BJ (cell line): ENCODE measurements around the gene HECW1. TPM values are rescaled to one million over a fixed set of nuclear protein-coding genes. Genes with fewer than 3 reads are reported as not detected.

Experiments
- CTCF ChIA-PET: fragments of 350-600 bp; formaldehyde crosslinking; extraction: SDS; loops from one replicate; lab custom pipeline; 2021; ENCODE audit warnings: antibody characterized with exemption, inconsistent platforms; lab: Yijun Ruan, JAX
- POLR2A ChIA-PET: fragments of 300-600 bp; sonication (Branson Sonifier 250); formaldehyde crosslinking; extraction: SDS; loops from one replicate; lab custom pipeline; 2021; ENCODE audit warnings: antibody characterized with exemption; lab: Charles Lee
- DNase-seq: peaks from one replicate; pipeline ENCODE4 v3.0.0-alpha.2; 2011; ENCODE audit warnings: low read depth
- H3K27me3 ChIP-seq: 2 replicates; pipeline ENCODE4 v1.6.0; 2011; ENCODE audit warnings: low read length; ENCODE audit not compliant: control insufficient read depth, insufficient read depth
- H3K36me3 ChIP-seq: 2 replicates; pipeline ENCODE4 v1.5.1; 2011; ENCODE audit warnings: low read length; ENCODE audit not compliant: control insufficient read depth, insufficient read depth
- H3K4me3 ChIP-seq: 2 replicates; pipeline ENCODE4 v1.5.1; 2011; ENCODE audit warnings: low read depth, mild to moderate bottlenecking, control low read depth, low read length
- polyA plus RNA-seq: library from polyadenylated mRNA; depleted of rRNA; stranded (reverse); fragments of >200 nt; gene quantifications from 2 replicates; pipeline ENCODE4 v1.2.3, GENCODE V29; 2011
- TF ChIP-seq, protein P1 (sequence below): IDR thresholded peaks from 2 replicates; pipeline ENCODE4 v1.5.1; 2011; ENCODE audit warnings: low read depth, mild to moderate bottlenecking, control low read depth, inconsistent platforms, low read length, moderate library complexity; ENCODE audit not compliant: insufficient read depth

The HECW1 gene
- polyA plus RNA-seq, 1 experiment: 2.9 TPM

GRCh38 chr7:43557831-43558495, 445.5 kb downstream of the HECW1 start:
- TF ChIP-seq, protein P1, sequence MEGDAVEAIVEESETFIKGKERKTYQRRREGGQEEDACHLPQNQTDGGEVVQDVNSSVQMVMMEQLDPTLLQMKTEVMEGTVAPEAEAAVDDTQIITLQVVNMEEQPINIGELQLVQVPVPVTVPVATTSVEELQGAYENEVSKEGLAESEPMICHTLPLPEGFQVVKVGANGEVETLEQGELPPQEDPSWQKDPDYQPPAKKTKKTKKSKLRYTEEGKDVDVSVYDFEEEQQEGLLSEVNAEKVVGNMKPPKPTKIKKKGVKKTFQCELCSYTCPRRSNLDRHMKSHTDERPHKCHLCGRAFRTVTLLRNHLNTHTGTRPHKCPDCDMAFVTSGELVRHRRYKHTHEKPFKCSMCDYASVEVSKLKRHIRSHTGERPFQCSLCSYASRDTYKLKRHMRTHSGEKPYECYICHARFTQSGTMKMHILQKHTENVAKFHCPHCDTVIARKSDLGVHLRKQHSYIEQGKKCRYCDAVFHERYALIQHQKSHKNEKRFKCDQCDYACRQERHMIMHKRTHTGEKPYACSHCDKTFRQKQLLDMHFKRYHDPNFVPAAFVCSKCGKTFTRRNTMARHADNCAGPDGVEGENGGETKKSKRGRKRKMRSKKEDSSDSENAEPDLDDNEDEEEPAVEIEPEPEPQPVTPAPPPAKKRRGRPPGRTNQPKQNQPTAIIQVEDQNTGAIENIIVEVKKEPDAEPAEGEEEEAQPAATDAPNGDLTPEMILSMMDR: no peak
- Histone ChIP-seq H3K27me3 (peaks cover 1% of the 10 kb centered on the region; the same call in 1 of the 2 replicates), H3K36me3 (no peaks in the 10 kb centered on the region), H3K4me3 (no peak overlapping the region)
- ChIA-PET CTCF (no interaction called here), POLR2A (no interaction called here)
- no peak for DNase-seq

GRCh38 chr7:43559171-43559945, 446.9 kb downstream of the HECW1 start:
- ChIA-PET POLR2A (no interaction called here), CTCF (no interaction called here)
- Histone ChIP-seq H3K36me3 (no peaks in the 10 kb centered on the region), H3K27me3 (peaks cover 1% of the 10 kb centered on the region; the same call in 1 of the 2 replicates), H3K4me3 (no peak overlapping the region)
- TF ChIP-seq, protein P1: no peak
- DNase-seq: no peak

GRCh38 chr7:43559946-43560335, 447.5 kb downstream of the HECW1 start:
- Histone ChIP-seq H3K36me3 (no peaks in the 10 kb centered on the region), H3K4me3 (no peak overlapping the region), H3K27me3 (peaks cover 1% of the 10 kb centered on the region; the same call in 1 of the 2 replicates)
- no peak for DNase-seq
- ChIA-PET POLR2A (no interaction called here), CTCF (no interaction called here)
- TF ChIP-seq, protein P1: no peak

DNA sequence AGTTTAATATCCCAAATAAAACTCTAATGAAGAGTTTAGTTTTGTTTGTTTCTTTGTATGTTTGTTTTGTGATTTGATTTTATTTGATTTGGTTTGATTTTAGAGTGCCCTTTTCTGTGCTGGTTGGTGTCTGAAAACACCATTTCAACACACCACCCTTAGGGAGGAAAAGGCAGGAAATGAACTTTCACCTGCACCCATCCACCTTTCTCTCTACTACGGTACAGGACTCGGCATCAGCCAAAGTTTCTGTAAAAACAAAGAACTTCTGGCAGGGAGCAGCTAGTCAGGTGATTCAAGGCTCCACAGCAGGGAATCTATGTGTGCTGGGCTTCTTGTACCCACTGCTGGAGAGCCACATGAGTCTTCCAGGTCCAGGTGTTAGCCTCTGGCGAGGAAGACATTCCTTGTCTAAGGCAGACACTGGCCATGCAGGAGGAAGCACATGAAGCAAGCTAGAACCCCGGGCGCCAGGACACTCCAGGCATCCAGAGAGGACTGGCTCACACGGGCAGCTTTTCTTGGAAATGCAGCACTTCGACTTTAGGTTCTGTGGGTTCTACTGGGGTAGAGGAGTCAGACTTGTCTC, 448.4 kb downstream of the HECW1 start:
- Histone ChIP-seq H3K27me3 (peaks cover 1% of the 10 kb centered on the region; the same call in 1 of the 2 replicates), H3K36me3 (no peaks in the 10 kb centered on the region), H3K4me3 (no peak overlapping the region)
- ChIA-PET POLR2A (no interaction called here), CTCF (interaction anchor here (4.1 kb wide), 1 partner anchor 22 kb away, joined by 13 read pairs; the partner anchor contains the start of gene STK17A)
- TF ChIP-seq, protein P1: no peak
- DNase-seq: no peak

DNA sequence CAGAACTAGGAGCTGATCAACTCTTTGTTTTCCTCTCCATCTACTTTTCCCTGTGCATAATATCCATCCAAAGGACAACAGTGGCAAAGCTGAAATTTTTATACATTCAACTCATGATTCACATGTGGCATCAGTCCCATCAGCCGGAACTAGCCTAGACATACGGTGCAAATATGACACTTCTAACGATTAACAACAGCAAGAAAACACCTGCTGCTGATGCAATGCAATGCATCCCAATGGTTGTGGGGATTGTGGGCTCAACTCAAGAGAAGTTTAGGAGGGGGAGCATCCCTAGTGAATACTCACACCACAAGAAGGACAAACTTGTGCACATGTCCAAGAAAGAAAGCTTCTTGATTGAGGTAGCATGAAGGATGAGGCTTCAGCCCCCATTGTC, 449.9 kb downstream of the HECW1 start:
- CTCF ChIA-PET: interaction anchor here (4.1 kb wide), 1 partner anchor 20 kb away, joined by 13 read pairs; the partner anchor contains the start of gene STK17A
- Histone ChIP-seq H3K36me3 (no peaks in the 10 kb centered on the region), H3K27me3 (no peaks in the 10 kb centered on the region), H3K4me3 (no peak overlapping the region)
- POLR2A ChIA-PET: no interaction called here
- TF ChIP-seq, protein P1: no peak
- DNase-seq: no peak
